ENCODE data around the gene MAPKAP1.

GRCh38 chr9:125460883-125461635 lies 245.9 kb downstream of the MAPKAP1 start:
- TF ChIP-seq, protein P1, sequence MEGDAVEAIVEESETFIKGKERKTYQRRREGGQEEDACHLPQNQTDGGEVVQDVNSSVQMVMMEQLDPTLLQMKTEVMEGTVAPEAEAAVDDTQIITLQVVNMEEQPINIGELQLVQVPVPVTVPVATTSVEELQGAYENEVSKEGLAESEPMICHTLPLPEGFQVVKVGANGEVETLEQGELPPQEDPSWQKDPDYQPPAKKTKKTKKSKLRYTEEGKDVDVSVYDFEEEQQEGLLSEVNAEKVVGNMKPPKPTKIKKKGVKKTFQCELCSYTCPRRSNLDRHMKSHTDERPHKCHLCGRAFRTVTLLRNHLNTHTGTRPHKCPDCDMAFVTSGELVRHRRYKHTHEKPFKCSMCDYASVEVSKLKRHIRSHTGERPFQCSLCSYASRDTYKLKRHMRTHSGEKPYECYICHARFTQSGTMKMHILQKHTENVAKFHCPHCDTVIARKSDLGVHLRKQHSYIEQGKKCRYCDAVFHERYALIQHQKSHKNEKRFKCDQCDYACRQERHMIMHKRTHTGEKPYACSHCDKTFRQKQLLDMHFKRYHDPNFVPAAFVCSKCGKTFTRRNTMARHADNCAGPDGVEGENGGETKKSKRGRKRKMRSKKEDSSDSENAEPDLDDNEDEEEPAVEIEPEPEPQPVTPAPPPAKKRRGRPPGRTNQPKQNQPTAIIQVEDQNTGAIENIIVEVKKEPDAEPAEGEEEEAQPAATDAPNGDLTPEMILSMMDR (IDR thresholded peaks at IDR 0.05), result no peak
- TF ChIP-seq POLR2A (IDR thresholded peaks at IDR 0.05), result no peak
